GM23338 (cell line): ENCODE results near the gene DHRS7B. TPM values are rescaled to one million over a fixed set of nuclear protein-coding genes. Genes with fewer than 3 reads are reported as not detected.

Experiments
- ATAC-seq: fragments of 200-7000 bp; cut with Tn5 transposase; 3 replicates; pipeline ENCODE4 v1.9.1; 2020
- DNase-seq: peaks from one replicate; pipeline ENCODE4 v3.0.0-alpha.2; 2015; ENCODE audit warnings: low spot score
- H2AFZ ChIP-seq: fragments of 200-600 bp; sonication (generic); 2 replicates; pipeline ENCODE4 v1.8.0; 2016; ENCODE audit warnings: antibody characterized with exemption, mild to moderate bottlenecking, moderate library complexity
- H3F3A ChIP-seq: fragments of 200-600 bp; sonication (generic); replicated peaks from 2 replicates; pipeline ENCODE4 v1.8.0; 2017; ENCODE audit warnings: antibody characterized with exemption, mixed run types, low read depth
- H3K27ac ChIP-seq: fragments of 200-600 bp; sonication (generic); 2 replicates; pipeline ENCODE4 v1.6.1; 2016; ENCODE audit warnings: low read depth
- H3K27me3 ChIP-seq: fragments of 200-600 bp; sonication (generic); 2 replicates; pipeline ENCODE4 v1.8.0; 2016; ENCODE audit warnings: mild to moderate bottlenecking, mixed run types, moderate library complexity; ENCODE audit not compliant: insufficient read depth
- H3K36me3 ChIP-seq: fragments of 200-600 bp; sonication (generic); 2 replicates; pipeline ENCODE4 v1.8.0; 2016; ENCODE audit warnings: mild to moderate bottlenecking; ENCODE audit not compliant: insufficient read depth
- H3K4me1 ChIP-seq: fragments of 200-600 bp; sonication (generic); 2 replicates; pipeline ENCODE4 v1.8.0; 2016; ENCODE audit warnings: mild to moderate bottlenecking, moderate library complexity; ENCODE audit not compliant: insufficient read depth
- H3K4me2 ChIP-seq: fragments of 200-600 bp; sonication (generic); 2 replicates; pipeline ENCODE4 v1.7.1; 2017; ENCODE audit warnings: mixed run types
- H3K4me3 ChIP-seq: fragments of 200-600 bp; sonication (generic); 2 replicates; pipeline ENCODE4 v1.6.1; 2016; ENCODE audit warnings: mixed run types
- H3K79me2 ChIP-seq: fragments of 200-600 bp; sonication (generic); replicated peaks from 2 replicates; pipeline ENCODE4 v1.8.0; 2017; ENCODE audit warnings: mild to moderate bottlenecking; ENCODE audit not compliant: insufficient read depth
- H3K9me2 ChIP-seq: fragments of 200-600 bp; sonication (generic); 2 replicates; pipeline ENCODE4 v1.8.0; 2017; ENCODE audit not compliant: insufficient read depth
- H4K20me1 ChIP-seq: fragments of 200-600 bp; sonication (generic); replicated peaks from 2 replicates; pipeline ENCODE4 v1.8.0; 2017; ENCODE audit warnings: mild to moderate bottlenecking; ENCODE audit not compliant: insufficient read depth
- H3K27ac Mint-ChIP-seq: 2 replicates; pipeline ENCODE4 v1.8.0; 2020; ENCODE audit warnings: inconsistent platforms, mild to moderate bottlenecking, moderate library complexity, mixed read lengths
- H3K27me3 Mint-ChIP-seq: 3 replicates; pipeline ENCODE4 v1.8.0; 2022; ENCODE audit warnings: low read depth, mild to moderate bottlenecking, moderate library complexity, mixed read lengths, inconsistent platforms; ENCODE audit not compliant: insufficient read depth, poor library complexity
- H3K36me3 Mint-ChIP-seq: 3 replicates; pipeline ENCODE4 v1.8.0; 2021; ENCODE audit warnings: low read depth, mild to moderate bottlenecking, inconsistent platforms, moderate library complexity, mixed read lengths
- H3K4me1 Mint-ChIP-seq: 3 replicates; pipeline ENCODE4 v1.8.0; 2020; ENCODE audit warnings: mild to moderate bottlenecking, inconsistent platforms, mixed read lengths
- H3K4me3 Mint-ChIP-seq: 3 replicates; pipeline ENCODE4 v1.8.0; 2021; ENCODE audit warnings: moderate library complexity, mild to moderate bottlenecking, inconsistent platforms, mixed read lengths
- H3K9me3 Mint-ChIP-seq: 3 replicates; pipeline ENCODE4 v1.8.0; 2020; ENCODE audit warnings: moderate library complexity, mild to moderate bottlenecking, inconsistent platforms, mixed read lengths
- CREB1 ChIP-seq: fragments of 250-450 bp; sonication (Bioruptor Pico); IDR thresholded peaks from 2 replicates; pipeline ENCODE4 v1.5.0; 2020; ENCODE audit warnings: low read depth, mild to moderate bottlenecking, moderate library complexity
- EZH2 ChIP-seq: fragments of 200-600 bp; sonication (generic); IDR thresholded peaks from one replicate; pipeline ENCODE4 v1.8.0; 2017; ENCODE audit warnings: antibody characterized with exemption, mild to moderate bottlenecking, low read depth; ENCODE audit not compliant: unreplicated experiment
- EZH2phosphoT487 ChIP-seq: fragments of 200-600 bp; sonication (generic); IDR thresholded peaks from one replicate; pipeline ENCODE4 v1.8.1; 2018; ENCODE audit warnings: antibody characterized with exemption; ENCODE audit not compliant: unreplicated experiment
- JUNB ChIP-seq: IDR thresholded peaks from one replicate; pipeline ENCODE4 v1.6.1; 2016; ENCODE audit warnings: antibody characterized with exemption; ENCODE audit not compliant: unreplicated experiment
- NANOG ChIP-seq: IDR thresholded peaks from 2 replicates; pipeline ENCODE4 v1.6.1; 2016; ENCODE audit warnings: antibody characterized with exemption, borderline replicate concordance
- POLR2AphosphoS5 ChIP-seq: IDR thresholded peaks from 2 replicates; pipeline ENCODE4 v1.6.1; 2016; ENCODE audit warnings: antibody characterized with exemption, low read depth
- STAT1 ChIP-seq: IDR thresholded peaks from one replicate; pipeline ENCODE4 v1.6.1; 2016; ENCODE audit warnings: antibody characterized with exemption; ENCODE audit not compliant: unreplicated experiment
- ZNF114 ChIP-seq: fragments of 250-450 bp; sonication (Bioruptor Pico); IDR thresholded peaks from 2 replicates; pipeline ENCODE4 v1.5.0; 2020; ENCODE audit warnings: mild to moderate bottlenecking, moderate library complexity
- ZNF331 ChIP-seq: fragments of 250-450 bp; sonication (Bioruptor Pico); IDR thresholded peaks from 2 replicates; pipeline ENCODE4 v1.5.0; 2020; ENCODE audit warnings: low read depth, mild to moderate bottlenecking, moderate library complexity
- polyA plus RNA-seq: library from polyadenylated mRNA; unstranded; fragments of >200 nt; fragmentation: Nextera tagmentation; extraction: Ambion mirVana; gene quantifications from 2 replicates; pipeline ENCODE4 v1.2.1, GENCODE V29; 2016
- total RNA-seq: library from RNA; depleted of rRNA; stranded (reverse); fragments of >200 nt; shearing (Covaris generic); gene quantifications from 2 replicates; pipeline ENCODE4 v1.2.3, GENCODE V29; 2014
- TF ChIP-seq, protein P1 (sequence below): IDR thresholded peaks from 2 replicates; pipeline ENCODE4 v1.6.1; 2016; ENCODE audit warnings: antibody characterized with exemption
- TF ChIP-seq, protein P2 (sequence below), 2 experiments: fragments of 200-600 bp in 1 of 2; sonication (generic) in 1 of 2; conservative IDR thresholded peaks; 2 replicates each; pipeline versions ENCODE4 v1.5.1 to v1.6.1; 2016 to 2017; ENCODE audit warnings: antibody characterized with exemption in 2 of 2, low read depth in 2 of 2, mild to moderate bottlenecking in 2 of 2, moderate library complexity in 1 of 2
- TF ChIP-seq, protein P3 (sequence below): fragments of 250-450 bp; sonication (Bioruptor Pico); IDR thresholded peaks from 2 replicates; pipeline ENCODE4 v1.5.0; 2020; ENCODE audit warnings: mild to moderate bottlenecking, moderate library complexity
- TF ChIP-seq, protein P4 (sequence below): IDR thresholded peaks from one replicate; pipeline ENCODE4 v1.6.1; 2018; ENCODE audit warnings: antibody characterized with exemption; ENCODE audit not compliant: unreplicated experiment

DHRS7B gene
- total and polyA plus RNA-seq, 2 experiments from 2014 or later: 26.6 to 27.9 TPM

DNA sequence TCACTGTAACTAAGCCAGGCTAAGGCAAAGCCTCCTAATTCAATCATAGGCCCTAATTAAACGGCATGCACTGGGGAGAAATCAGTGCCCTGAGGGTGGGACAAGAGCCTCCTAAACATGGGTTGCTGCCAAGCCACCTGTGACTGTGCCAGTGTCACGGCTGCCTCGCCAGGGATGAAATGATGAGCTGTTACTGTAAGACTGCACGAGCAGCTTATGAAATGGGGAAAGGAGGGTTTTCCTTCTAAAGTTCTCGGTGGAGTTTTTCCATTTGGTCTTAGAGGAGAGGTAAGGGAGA lies 74.5 kb downstream of the DHRS7B start:
- peak overlapping the region; percentile 70 for H3K4me2 ChIP-seq
- H2AFZ ChIP-seq: no peak overlapping the region
- H4K20me1 ChIP-seq: peaks cover 75% of the 10 kb centered on the region
- peaks cover 91% of the 10 kb centered on the region for H3K79me2 ChIP-seq
- H3K4me1 Mint-ChIP-seq: peaks cover 54% of the 10 kb centered on the region
- DNase-seq: no peak
- H3K4me3 Mint-ChIP-seq: no peak overlapping the region; the same call in 2 of the 3 replicates
- TF ChIP-seq EZH2 (no peak), ZNF114 (CRISPR knock-in tag) (no peak), CREB1 (CRISPR knock-in tag) (no peak), NANOG (no peak), ZNF331 (CRISPR knock-in tag) (no peak), JUNB (no peak), POLR2AphosphoS5 (no peak), EZH2phosphoT487 (no peak), STAT1 (no peak)
- TF ChIP-seq, protein P1, sequence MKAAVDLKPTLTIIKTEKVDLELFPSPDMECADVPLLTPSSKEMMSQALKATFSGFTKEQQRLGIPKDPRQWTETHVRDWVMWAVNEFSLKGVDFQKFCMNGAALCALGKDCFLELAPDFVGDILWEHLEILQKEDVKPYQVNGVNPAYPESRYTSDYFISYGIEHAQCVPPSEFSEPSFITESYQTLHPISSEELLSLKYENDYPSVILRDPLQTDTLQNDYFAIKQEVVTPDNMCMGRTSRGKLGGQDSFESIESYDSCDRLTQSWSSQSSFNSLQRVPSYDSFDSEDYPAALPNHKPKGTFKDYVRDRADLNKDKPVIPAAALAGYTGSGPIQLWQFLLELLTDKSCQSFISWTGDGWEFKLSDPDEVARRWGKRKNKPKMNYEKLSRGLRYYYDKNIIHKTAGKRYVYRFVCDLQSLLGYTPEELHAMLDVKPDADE: no peak
- TF ChIP-seq, protein P2, sequence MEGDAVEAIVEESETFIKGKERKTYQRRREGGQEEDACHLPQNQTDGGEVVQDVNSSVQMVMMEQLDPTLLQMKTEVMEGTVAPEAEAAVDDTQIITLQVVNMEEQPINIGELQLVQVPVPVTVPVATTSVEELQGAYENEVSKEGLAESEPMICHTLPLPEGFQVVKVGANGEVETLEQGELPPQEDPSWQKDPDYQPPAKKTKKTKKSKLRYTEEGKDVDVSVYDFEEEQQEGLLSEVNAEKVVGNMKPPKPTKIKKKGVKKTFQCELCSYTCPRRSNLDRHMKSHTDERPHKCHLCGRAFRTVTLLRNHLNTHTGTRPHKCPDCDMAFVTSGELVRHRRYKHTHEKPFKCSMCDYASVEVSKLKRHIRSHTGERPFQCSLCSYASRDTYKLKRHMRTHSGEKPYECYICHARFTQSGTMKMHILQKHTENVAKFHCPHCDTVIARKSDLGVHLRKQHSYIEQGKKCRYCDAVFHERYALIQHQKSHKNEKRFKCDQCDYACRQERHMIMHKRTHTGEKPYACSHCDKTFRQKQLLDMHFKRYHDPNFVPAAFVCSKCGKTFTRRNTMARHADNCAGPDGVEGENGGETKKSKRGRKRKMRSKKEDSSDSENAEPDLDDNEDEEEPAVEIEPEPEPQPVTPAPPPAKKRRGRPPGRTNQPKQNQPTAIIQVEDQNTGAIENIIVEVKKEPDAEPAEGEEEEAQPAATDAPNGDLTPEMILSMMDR (conservative IDR thresholded peaks at IDR 0.05; ENCODE audit: low read depth in 2 of 2): no peak
- TF ChIP-seq, protein P3, sequence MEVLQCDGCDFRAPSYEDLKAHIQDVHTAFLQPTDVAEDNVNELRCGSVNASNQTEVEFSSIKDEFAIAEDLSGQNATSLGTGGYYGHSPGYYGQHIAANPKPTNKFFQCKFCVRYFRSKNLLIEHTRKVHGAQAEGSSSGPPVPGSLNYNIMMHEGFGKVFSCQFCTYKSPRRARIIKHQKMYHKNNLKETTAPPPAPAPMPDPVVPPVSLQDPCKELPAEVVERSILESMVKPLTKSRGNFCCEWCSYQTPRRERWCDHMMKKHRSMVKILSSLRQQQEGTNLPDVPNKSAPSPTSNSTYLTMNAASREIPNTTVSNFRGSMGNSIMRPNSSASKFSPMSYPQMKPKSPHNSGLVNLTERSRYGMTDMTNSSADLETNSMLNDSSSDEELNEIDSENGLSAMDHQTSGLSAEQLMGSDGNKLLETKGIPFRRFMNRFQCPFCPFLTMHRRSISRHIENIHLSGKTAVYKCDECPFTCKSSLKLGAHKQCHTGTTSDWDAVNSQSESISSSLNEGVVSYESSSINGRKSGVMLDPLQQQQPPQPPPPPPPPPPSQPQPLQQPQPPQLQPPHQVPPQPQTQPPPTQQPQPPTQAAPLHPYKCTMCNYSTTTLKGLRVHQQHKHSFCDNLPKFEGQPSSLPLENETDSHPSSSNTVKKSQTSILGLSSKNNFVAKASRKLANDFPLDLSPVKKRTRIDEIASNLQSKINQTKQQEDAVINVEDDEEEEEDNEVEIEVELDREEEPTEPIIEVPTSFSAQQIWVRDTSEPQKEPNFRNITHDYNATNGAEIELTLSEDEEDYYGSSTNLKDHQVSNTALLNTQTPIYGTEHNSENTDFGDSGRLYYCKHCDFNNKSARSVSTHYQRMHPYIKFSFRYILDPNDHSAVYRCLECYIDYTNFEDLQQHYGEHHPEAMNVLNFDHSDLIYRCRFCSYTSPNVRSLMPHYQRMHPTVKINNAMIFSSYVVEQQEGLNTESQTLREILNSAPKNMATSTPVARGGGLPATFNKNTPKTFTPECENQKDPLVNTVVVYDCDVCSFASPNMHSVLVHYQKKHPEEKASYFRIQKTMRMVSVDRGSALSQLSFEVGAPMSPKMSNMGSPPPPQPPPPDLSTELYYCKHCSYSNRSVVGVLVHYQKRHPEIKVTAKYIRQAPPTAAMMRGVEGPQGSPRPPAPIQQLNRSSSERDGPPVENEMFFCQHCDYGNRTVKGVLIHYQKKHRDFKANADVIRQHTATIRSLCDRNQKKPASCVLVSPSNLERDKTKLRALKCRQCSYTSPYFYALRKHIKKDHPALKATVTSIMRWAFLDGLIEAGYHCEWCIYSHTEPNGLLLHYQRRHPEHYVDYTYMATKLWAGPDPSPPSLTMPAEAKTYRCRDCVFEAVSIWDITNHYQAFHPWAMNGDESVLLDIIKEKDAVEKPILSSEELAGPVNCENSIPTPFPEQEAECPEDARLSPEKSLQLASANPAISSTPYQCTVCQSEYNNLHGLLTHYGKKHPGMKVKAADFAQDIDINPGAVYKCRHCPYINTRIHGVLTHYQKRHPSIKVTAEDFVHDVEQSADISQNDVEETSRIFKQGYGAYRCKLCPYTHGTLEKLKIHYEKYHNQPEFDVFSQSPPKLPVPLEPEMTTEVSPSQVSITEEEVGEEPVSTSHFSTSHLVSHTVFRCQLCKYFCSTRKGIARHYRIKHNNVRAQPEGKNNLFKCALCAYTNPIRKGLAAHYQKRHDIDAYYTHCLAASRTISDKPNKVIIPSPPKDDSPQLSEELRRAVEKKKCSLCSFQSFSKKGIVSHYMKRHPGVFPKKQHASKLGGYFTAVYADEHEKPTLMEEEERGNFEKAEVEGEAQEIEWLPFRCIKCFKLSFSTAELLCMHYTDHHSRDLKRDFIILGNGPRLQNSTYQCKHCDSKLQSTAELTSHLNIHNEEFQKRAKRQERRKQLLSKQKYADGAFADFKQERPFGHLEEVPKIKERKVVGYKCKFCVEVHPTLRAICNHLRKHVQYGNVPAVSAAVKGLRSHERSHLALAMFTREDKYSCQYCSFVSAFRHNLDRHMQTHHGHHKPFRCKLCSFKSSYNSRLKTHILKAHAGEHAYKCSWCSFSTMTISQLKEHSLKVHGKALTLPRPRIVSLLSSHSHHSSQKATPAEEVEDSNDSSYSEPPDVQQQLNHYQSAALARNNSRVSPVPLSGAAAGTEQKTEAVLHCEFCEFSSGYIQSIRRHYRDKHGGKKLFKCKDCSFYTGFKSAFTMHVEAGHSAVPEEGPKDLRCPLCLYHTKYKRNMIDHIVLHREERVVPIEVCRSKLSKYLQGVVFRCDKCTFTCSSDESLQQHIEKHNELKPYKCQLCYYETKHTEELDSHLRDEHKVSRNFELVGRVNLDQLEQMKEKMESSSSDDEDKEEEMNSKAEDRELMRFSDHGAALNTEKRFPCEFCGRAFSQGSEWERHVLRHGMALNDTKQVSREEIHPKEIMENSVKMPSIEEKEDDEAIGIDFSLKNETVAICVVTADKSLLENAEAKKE: no peak
- TF ChIP-seq, protein P4, sequence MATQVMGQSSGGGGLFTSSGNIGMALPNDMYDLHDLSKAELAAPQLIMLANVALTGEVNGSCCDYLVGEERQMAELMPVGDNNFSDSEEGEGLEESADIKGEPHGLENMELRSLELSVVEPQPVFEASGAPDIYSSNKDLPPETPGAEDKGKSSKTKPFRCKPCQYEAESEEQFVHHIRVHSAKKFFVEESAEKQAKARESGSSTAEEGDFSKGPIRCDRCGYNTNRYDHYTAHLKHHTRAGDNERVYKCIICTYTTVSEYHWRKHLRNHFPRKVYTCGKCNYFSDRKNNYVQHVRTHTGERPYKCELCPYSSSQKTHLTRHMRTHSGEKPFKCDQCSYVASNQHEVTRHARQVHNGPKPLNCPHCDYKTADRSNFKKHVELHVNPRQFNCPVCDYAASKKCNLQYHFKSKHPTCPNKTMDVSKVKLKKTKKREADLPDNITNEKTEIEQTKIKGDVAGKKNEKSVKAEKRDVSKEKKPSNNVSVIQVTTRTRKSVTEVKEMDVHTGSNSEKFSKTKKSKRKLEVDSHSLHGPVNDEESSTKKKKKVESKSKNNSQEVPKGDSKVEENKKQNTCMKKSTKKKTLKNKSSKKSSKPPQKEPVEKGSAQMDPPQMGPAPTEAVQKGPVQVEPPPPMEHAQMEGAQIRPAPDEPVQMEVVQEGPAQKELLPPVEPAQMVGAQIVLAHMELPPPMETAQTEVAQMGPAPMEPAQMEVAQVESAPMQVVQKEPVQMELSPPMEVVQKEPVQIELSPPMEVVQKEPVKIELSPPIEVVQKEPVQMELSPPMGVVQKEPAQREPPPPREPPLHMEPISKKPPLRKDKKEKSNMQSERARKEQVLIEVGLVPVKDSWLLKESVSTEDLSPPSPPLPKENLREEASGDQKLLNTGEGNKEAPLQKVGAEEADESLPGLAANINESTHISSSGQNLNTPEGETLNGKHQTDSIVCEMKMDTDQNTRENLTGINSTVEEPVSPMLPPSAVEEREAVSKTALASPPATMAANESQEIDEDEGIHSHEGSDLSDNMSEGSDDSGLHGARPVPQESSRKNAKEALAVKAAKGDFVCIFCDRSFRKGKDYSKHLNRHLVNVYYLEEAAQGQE: no peak
- peaks cover 7% of the 10 kb centered on the region for H3K27me3 Mint-ChIP-seq
- peaks cover 8% of the 10 kb centered on the region for H3K36me3 ChIP-seq
- H3F3A ChIP-seq: peaks cover 34% of the 10 kb centered on the region
- peaks cover 30% of the 10 kb centered on the region for H3K36me3 Mint-ChIP-seq
- H3K9me2 ChIP-seq: no peaks in the 10 kb centered on the region
- no peaks in the 10 kb centered on the region for H3K9me3 Mint-ChIP-seq
- H3K27ac ChIP-seq: peak overlapping the region; percentile 98; the same call in 1 of the 2 replicates
- peak overlapping the region; percentile 42; the same call in 1 of the 2 replicates for H3K4me3 ChIP-seq
- peaks cover 48% of the 10 kb centered on the region for H3K4me1 ChIP-seq
- peak overlapping the region; percentile 63; the same call in 1 of the 2 replicates for H3K27ac Mint-ChIP-seq
- no peak for ATAC-seq
- H3K27me3 ChIP-seq: no peaks in the 10 kb centered on the region
